Measurements from ENCODE around the gene DUS1L.

- TF ChIP-seq CTCF (conservative IDR thresholded peaks at IDR 0.05; ENCODE audit: low read length) (no peak), EZH2phosphoT487 (IDR thresholded peaks at IDR 0.05; ENCODE audit: borderline replicate concordance) (no peak)
Measured at GRCh38 chr17:82110298-82110697, 44.7 kb upstream of the DUS1L start.
